GM12891 (cell line): ENCODE data around the gene HMG20B.

Experiments used
- PAX5 ChIP-seq: IDR thresholded peaks from 2 replicates; pipeline ENCODE4 v1.6.1; 2011; ENCODE audit warnings: low read length, moderate library complexity, mild to moderate bottlenecking; ENCODE audit not compliant: insufficient read depth, severe bottlenecking
- POLR2A ChIP-seq: IDR thresholded peaks from 2 replicates; pipeline ENCODE4 v1.6.1; 2011; ENCODE audit warnings: low read depth, low read length, control low read depth
- POLR2AphosphoS5 ChIP-seq: IDR thresholded peaks from 2 replicates; pipeline ENCODE4 v1.6.1; 2011; ENCODE audit warnings: low read depth, low read length, control low read depth
- POU2F2 ChIP-seq: IDR thresholded peaks from 2 replicates; pipeline ENCODE4 v1.6.1; 2011; ENCODE audit warnings: low read depth, mild to moderate bottlenecking, control low read depth, low read length, moderate library complexity
- SPI1 ChIP-seq: IDR thresholded peaks from 2 replicates; pipeline ENCODE4 v1.6.1; 2011; ENCODE audit warnings: low read depth, low read length, control low read depth
- TAF1 ChIP-seq: IDR thresholded peaks from 2 replicates; pipeline ENCODE4 v1.6.1; 2011; ENCODE audit warnings: low read depth, low read length, control low read depth

GRCh38 chr19:3546119-3546518, 26.6 kb upstream of the HMG20B start:
- TF ChIP-seq POLR2A (no peak), POLR2AphosphoS5 (no peak), TAF1 (no peak), SPI1 (no peak), PAX5 (no peak), POU2F2 (no peak)
